Hepatocyte (in vitro differentiated cells): ENCODE data around the gene CSF2RB. TPM values are rescaled to one million over a fixed set of nuclear protein-coding genes. Genes with fewer than 3 reads are reported as not detected.

Source experiments
- DNase-seq: peaks from one replicate; pipeline ENCODE4 v3.0.0-alpha.2; 2016; ENCODE audit warnings: low spot score
- H2AFZ ChIP-seq: fragments of 200-600 bp; sonication (generic); 2 replicates; pipeline ENCODE4 v1.6.0; 2016; ENCODE audit warnings: antibody characterized with exemption, mild to moderate bottlenecking
- H3K27ac ChIP-seq: fragments of 200-600 bp; sonication (generic); 2 replicates; pipeline ENCODE4 v1.5.1; 2016; ENCODE audit warnings: mild to moderate bottlenecking
- H3K27me3 ChIP-seq: fragments of 200-600 bp; sonication (generic); 2 replicates; pipeline ENCODE4 v1.6.1; 2016
- H3K36me3 ChIP-seq: fragments of 200-600 bp; sonication (generic); replicated peaks from 2 replicates; pipeline ENCODE4 v1.5.1; 2016; ENCODE audit warnings: low read depth; ENCODE audit not compliant: insufficient read depth
- H3K4me1 ChIP-seq: fragments of 200-600 bp; sonication (generic); 2 replicates; pipeline ENCODE4 v1.5.1; 2016; ENCODE audit warnings: mild to moderate bottlenecking, moderate library complexity; ENCODE audit not compliant: insufficient read depth
- H3K4me2 ChIP-seq: fragments of 200-600 bp; sonication (generic); 2 replicates; pipeline ENCODE4 v1.6.0; 2016
- H3K4me3 ChIP-seq: fragments of 200-600 bp; sonication (generic); 2 replicates; pipeline ENCODE4 v1.5.1; 2016; ENCODE audit warnings: mild to moderate bottlenecking
- H3K79me2 ChIP-seq: fragments of 200-600 bp; sonication (generic); 2 replicates; pipeline ENCODE4 v1.6.0; 2017; ENCODE audit warnings: mild to moderate bottlenecking
- H3K9me2 ChIP-seq: fragments of 200-600 bp; sonication (generic); replicated peaks from 2 replicates; pipeline ENCODE4 v1.6.0; 2017; ENCODE audit warnings: mild to moderate bottlenecking; ENCODE audit not compliant: insufficient read depth
- H3K9me3 ChIP-seq: fragments of 200-600 bp; sonication (generic); 2 replicates; pipeline ENCODE4 v1.5.1; 2016; ENCODE audit warnings: low read depth, mild to moderate bottlenecking
- H4K20me1 ChIP-seq: fragments of 200-600 bp; sonication (generic); 2 replicates; pipeline ENCODE4 v1.6.0; 2016; ENCODE audit warnings: mild to moderate bottlenecking; ENCODE audit not compliant: insufficient read depth, poor library complexity, severe bottlenecking
- CTCF ChIP-seq: fragments of 200-600 bp; sonication (generic); IDR thresholded peaks from 2 replicates; pipeline ENCODE4 v1.5.1; 2016; ENCODE audit warnings: antibody characterized with exemption, mild to moderate bottlenecking; ENCODE audit not compliant: poor library complexity
- EZH2 ChIP-seq: fragments of 200-600 bp; sonication (generic); IDR thresholded peaks from 2 replicates; pipeline ENCODE4 v1.6.1; 2016; ENCODE audit warnings: antibody characterized with exemption, mild to moderate bottlenecking, borderline replicate concordance
- EZH2phosphoT487 ChIP-seq: fragments of 200-600 bp; sonication (generic); IDR thresholded peaks from one replicate; pipeline ENCODE4 v1.6.1; 2018; ENCODE audit warnings: antibody characterized with exemption, mild to moderate bottlenecking, low read depth, moderate library complexity; ENCODE audit not compliant: unreplicated experiment, severe bottlenecking
- WGBS: methylation state at CpG from one replicate; pipeline ENCODE4 v1.1.6; 2016; ENCODE audit warnings: low lambda C conversion rate; ENCODE audit errors: missing lambda C conversion rate; 5-methylcytosine and 5-hydroxymethylcytosine counted together
- polyA plus RNA-seq: library from polyadenylated mRNA; unstranded; fragments of >200 nt; fragmentation: Nextera tagmentation; extraction: Ambion mirVana; gene quantifications from 2 replicates; pipeline ENCODE4 v1.2.1, GENCODE V29; 2016
- total RNA-seq: library from RNA; depleted of rRNA; stranded (reverse); fragments of >200 nt; gene quantifications from 2 replicates; pipeline ENCODE4 v1.2.3, GENCODE V29; 2014

The CSF2RB gene
- total and polyA plus RNA-seq, 2 experiments from 2014 or later, result 0.83 TPM; not detected in 1

GRCh38 chr22:36946421-36947158, 33.2 kb downstream of the CSF2RB start:
- H3K27me3 ChIP-seq, result no peaks in the 10 kb centered on the region
- TF ChIP-seq EZH2phosphoT487 (no peak), EZH2 (no peak), CTCF (no peak)
- H3K79me2 ChIP-seq, result no peaks in the 10 kb centered on the region
- no peaks in the 10 kb centered on the region for H4K20me1 ChIP-seq
- no peak overlapping the region for H3K4me2 ChIP-seq
- no peaks in the 10 kb centered on the region for H3K36me3 ChIP-seq
- no peaks in the 10 kb centered on the region for H3K9me2 ChIP-seq
- H2AFZ ChIP-seq, result no peak overlapping the region
- DNase-seq, result no peak
- no peaks in the 10 kb centered on the region for H3K4me1 ChIP-seq
- no peaks in the 10 kb centered on the region for H3K9me3 ChIP-seq
- no peak overlapping the region for H3K27ac ChIP-seq
- WGBS, result 35% methylated on average over 4 of the region's 4 CpGs
- no peak overlapping the region for H3K4me3 ChIP-seq

GRCh38 chr22:36948273-36949225, 35.1 kb downstream of the CSF2RB start:
- Histone ChIP-seq H3K9me3 (no peaks in the 10 kb centered on the region), H3K79me2 (no peaks in the 10 kb centered on the region), H2AFZ (no peak overlapping the region), H4K20me1 (no peaks in the 10 kb centered on the region), H3K27me3 (no peaks in the 10 kb centered on the region), H3K9me2 (no peaks in the 10 kb centered on the region), H3K4me1 (no peaks in the 10 kb centered on the region), H3K27ac (no peak overlapping the region), H3K4me2 (no peak overlapping the region), H3K4me3 (no peak overlapping the region), H3K36me3 (no peaks in the 10 kb centered on the region)
- TF ChIP-seq CTCF (no peak), EZH2phosphoT487 (no peak), EZH2 (no peak)
- WGBS, result 55% methylated on average over 8 of the region's 9 CpGs
- DNase-seq, result no peak

GRCh38 chr22:36950797-36951590, 37.6 kb downstream of the CSF2RB start:
- no peaks in the 10 kb centered on the region for H3K79me2 ChIP-seq
- H3K9me2 ChIP-seq, result no peaks in the 10 kb centered on the region
- H3K4me2 ChIP-seq, result no peak overlapping the region
- WGBS, result 86% methylated on average over 17 of the region's 17 CpGs
- H2AFZ ChIP-seq, result no peak overlapping the region
- no peak overlapping the region for H3K4me3 ChIP-seq
- TF ChIP-seq EZH2 (no peak), EZH2phosphoT487 (no peak)
- no peak for DNase-seq
- no peaks in the 10 kb centered on the region for H3K9me3 ChIP-seq
- H3K27me3 ChIP-seq, result no peaks in the 10 kb centered on the region
- H3K27ac ChIP-seq, result no peak overlapping the region
- H4K20me1 ChIP-seq, result no peaks in the 10 kb centered on the region
- no peaks in the 10 kb centered on the region for H3K4me1 ChIP-seq
- no peaks in the 10 kb centered on the region for H3K36me3 ChIP-seq
